ENCODE measurements around the gene CT83. TPM values are rescaled to one million over a fixed set of nuclear protein-coding genes. Genes with fewer than 3 reads are reported as not detected.

CT83 gene
- total and polyA plus RNA-seq, 11 donors: not detected

GRCh38 chrX:116427978-116428377 is 34.8 kb downstream of the CT83 start:
- 76 to 87% (median 83%) methylated on average over 3 of the region's 3 CpGs for WGBS, 4 donors
- H3K9me3 ChIP-seq: no peaks in the 10 kb centered on the region
- H3K27ac ChIP-seq: no peak overlapping the region
- intact Hi-C loops (cut with DNase I): no loop called here
- H3K4me3 ChIP-seq: no peak overlapping the region
- H3K27me3 ChIP-seq: no peaks in the 10 kb centered on the region
- DNase-seq: no peak
- ATAC-seq: no peak
- no peaks in the 10 kb centered on the region for H3K36me3 ChIP-seq
- TF ChIP-seq CTCF (IDR thresholded peaks at IDR 0.05): no peak
- TF ChIP-seq POLR2A (IDR thresholded peaks at IDR 0.05): no peak
- no peaks in the 10 kb centered on the region for H3K4me1 ChIP-seq

- WGBS, 4 donors: 48 to 70% (median 61%) methylated on average over 4 of the region's 4 CpGs
- DNase-seq: no peak
- Histone ChIP-seq H3K36me3 (no peaks in the 10 kb centered on the region), H3K4me3 (no peak overlapping the region), H3K4me1 (no peaks in the 10 kb centered on the region), H3K9me3 (no peaks in the 10 kb centered on the region), H3K27ac (no peak overlapping the region), H3K27me3 (peaks cover 0 to 4% (median 0%) of the 10 kb centered on the region in 9 donors)
- TF ChIP-seq POLR2A (IDR thresholded peaks at IDR 0.05) (no peak), CTCF (IDR thresholded peaks at IDR 0.05) (no peak)
- intact Hi-C loops (cut with DNase I): no loop called here
- no peak for ATAC-seq
Measured at GRCh38 chrX:116417968-116418367, 44.8 kb downstream of the CT83 start.

GRCh38 chrX:116417214-116417613 is 45.6 kb downstream of the CT83 start:
- no peaks in the 10 kb centered on the region for H3K9me3 ChIP-seq
- H3K27me3 ChIP-seq: peaks cover 0 to 5% (median 0%) of the 10 kb centered on the region in 9 donors
- intact Hi-C loops (cut with DNase I): no loop called here
- no peak for TF ChIP-seq CTCF (IDR thresholded peaks at IDR 0.05)
- no peak for TF ChIP-seq POLR2A (IDR thresholded peaks at IDR 0.05)
- no peaks in the 10 kb centered on the region for H3K36me3 ChIP-seq
- WGBS, 4 donors: 77 to 91% (median 87%) methylated on average over 1 of the region's 1 CpG
- H3K4me1 ChIP-seq: no peaks in the 10 kb centered on the region
- DNase-seq (no peak), ATAC-seq (no peak)
- no peak overlapping the region for H3K27ac ChIP-seq
- H3K4me3 ChIP-seq: no peak overlapping the region

GRCh38 chrX:116413273-116413672 is 49.5 kb downstream of the CT83 start:
- no peak for ATAC-seq
- TF ChIP-seq POLR2A (IDR thresholded peaks at IDR 0.05): no peak
- TF ChIP-seq CTCF (IDR thresholded peaks at IDR 0.05): no peak
- no peaks in the 10 kb centered on the region for H3K36me3 ChIP-seq
- intact Hi-C loops (cut with DNase I): no loop called here
- WGBS, 4 donors: 4 to 28% (median 17%) methylated on average over 1 of the region's 1 CpG
- H3K27ac ChIP-seq: no peak overlapping the region
- no peak overlapping the region for H3K4me3 ChIP-seq
- DNase-seq: no peak
- H3K27me3 ChIP-seq: peaks cover 0 to 5% (median 0%) of the 10 kb centered on the region in 9 donors
- no peaks in the 10 kb centered on the region for H3K4me1 ChIP-seq
- H3K9me3 ChIP-seq: peaks cover 0 to 5% (median 0%) of the 10 kb centered on the region in 12 donors

Other genes with a start within 250 kb of the CT83 start
- not detected for gene SLC6A14, start 26.4 kb downstream of the CT83 start, total RNA-seq
- not detected for gene SLC6A14, start 26.4 kb downstream of the CT83 start, polyA plus RNA-seq

All from heart left ventricle (tissue), 16 donors.